K562 treated with DMSO at 1 percent for 12 hours (cell line): ENCODE results near the gene GADD45G. TPM values are rescaled to one million over a fixed set of nuclear protein-coding genes. Genes with fewer than 3 reads are reported as not detected.

Experiments
- total RNA-seq: library from RNA; unstranded; fragments of 300-600 nt; gene quantifications from 2 replicates; pipeline ENCODE4 v1.2.3, GENCODE V29; 2022; ENCODE audit not compliant: insufficient read depth

Gene GADD45G, protein sequence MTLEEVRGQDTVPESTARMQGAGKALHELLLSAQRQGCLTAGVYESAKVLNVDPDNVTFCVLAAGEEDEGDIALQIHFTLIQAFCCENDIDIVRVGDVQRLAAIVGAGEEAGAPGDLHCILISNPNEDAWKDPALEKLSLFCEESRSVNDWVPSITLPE
- 2.0 TPM in 1 of 2 replicates, not detected in the other for total RNA-seq

GRCh38 chr9:89604729-89605464 lies at the start of gene GADD45G:
GADD45G (plus strand) TSS chr9:89605012; CDS start chr9:89605122, 110 bp downstream.

Other genes starting within 250 kb of the GADD45G start
- 0.44 and 1.5 TPM in 2 replicates for gene SEMA4D, start 106.9 kb upstream of the GADD45G start, total RNA-seq